ENCODE data around the gene SERINC5. TPM values are rescaled to one million over a fixed set of nuclear protein-coding genes. Genes with fewer than 3 reads are reported as not detected.

Gene SERINC5
- total RNA-seq, 2 experiments from 2014 or later = 32.4 to 33.1 TPM

DNA sequence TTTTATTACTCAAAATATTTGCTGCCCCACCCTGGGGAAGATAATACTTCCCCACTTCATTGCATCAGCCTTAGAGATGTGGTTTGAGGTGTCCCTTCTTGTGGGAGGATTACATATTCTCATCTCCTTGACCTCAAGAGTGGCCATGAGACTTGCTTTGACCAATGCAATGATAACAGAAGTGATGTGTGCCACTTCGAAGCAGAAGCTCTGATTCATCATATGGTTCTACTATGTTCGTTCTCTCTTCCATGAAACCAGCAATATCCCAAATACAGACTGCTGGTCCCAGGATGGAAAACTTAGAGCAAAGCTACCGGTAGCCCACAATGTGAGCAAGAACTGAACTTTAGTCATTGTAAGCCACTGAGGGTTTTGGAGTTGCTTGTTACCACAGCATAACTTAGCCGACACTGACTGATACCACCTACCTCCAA is 128.7 kb downstream of the SERINC5 start:
- DNase-seq (no peak), ATAC-seq (no peak)
- H3K9me3 Mint-ChIP-seq = peaks cover 22% of the 10 kb centered on the region
- TF ChIP-seq, protein P1, sequence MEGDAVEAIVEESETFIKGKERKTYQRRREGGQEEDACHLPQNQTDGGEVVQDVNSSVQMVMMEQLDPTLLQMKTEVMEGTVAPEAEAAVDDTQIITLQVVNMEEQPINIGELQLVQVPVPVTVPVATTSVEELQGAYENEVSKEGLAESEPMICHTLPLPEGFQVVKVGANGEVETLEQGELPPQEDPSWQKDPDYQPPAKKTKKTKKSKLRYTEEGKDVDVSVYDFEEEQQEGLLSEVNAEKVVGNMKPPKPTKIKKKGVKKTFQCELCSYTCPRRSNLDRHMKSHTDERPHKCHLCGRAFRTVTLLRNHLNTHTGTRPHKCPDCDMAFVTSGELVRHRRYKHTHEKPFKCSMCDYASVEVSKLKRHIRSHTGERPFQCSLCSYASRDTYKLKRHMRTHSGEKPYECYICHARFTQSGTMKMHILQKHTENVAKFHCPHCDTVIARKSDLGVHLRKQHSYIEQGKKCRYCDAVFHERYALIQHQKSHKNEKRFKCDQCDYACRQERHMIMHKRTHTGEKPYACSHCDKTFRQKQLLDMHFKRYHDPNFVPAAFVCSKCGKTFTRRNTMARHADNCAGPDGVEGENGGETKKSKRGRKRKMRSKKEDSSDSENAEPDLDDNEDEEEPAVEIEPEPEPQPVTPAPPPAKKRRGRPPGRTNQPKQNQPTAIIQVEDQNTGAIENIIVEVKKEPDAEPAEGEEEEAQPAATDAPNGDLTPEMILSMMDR (IDR thresholded peaks at IDR 0.05) = no peak
- peak overlapping the region; percentile 51 for H3K27ac Mint-ChIP-seq
- H3K4me3 Mint-ChIP-seq = no peak overlapping the region
- peaks cover 61% of the 10 kb centered on the region for H3K4me1 Mint-ChIP-seq (ENCODE audit: low read depth)
- H3K36me3 Mint-ChIP-seq (ENCODE audit: low read depth) = peaks cover 23% of the 10 kb centered on the region
- intact Hi-C loops (cut with micrococcal nuclease) = loop anchor here (5.0 kb wide), 2 partner anchors 65 to 120 kb away; no protein-coding TSS in a partner anchor
- H3K27me3 Mint-ChIP-seq = no peaks in the 10 kb centered on the region
- POLR2A ChIA-PET = interaction anchor here (1.2 to 3.3 kb wide), 5 partner anchors 17 to 128 kb away, joined by 4 to 14 read pairs (median 4); partner anchors contain the start of gene SERINC5
- CTCF ChIA-PET = interaction anchor here (1.2 kb wide), 1 partner anchor 12 kb away, joined by 4 read pairs; no protein-coding TSS in a partner anchor

DNA sequence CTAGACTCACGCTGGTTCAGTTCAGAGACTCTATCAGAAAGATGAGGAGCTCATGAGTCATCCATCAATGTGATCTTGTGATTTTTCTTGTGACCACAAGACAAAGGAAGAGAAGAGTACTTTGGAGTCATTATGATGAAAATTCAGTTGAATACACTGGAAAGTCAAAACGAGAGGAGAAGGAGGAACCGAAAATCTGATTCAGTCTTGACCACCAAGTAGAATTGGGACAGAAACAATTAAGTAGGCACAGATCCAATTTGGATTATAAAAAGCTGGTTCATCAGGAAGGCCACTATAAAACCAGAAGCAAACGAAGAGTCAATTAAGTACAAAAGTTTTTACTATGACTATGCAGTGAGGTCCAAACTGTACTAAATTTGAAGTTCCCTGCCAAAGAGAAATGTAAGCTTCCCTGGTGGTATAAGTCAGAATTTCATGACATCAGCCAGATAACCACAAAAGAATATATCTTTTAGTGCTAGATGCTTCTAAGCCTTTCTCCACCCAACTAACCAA is 129.8 kb downstream of the SERINC5 start:
- Mint-ChIP-seq H3K27me3 (no peaks in the 10 kb centered on the region), H3K4me3 (peak overlapping the region; percentile 11), H3K36me3 (ENCODE audit: low read depth) (peaks cover 19% of the 10 kb centered on the region), H3K4me1 (ENCODE audit: low read depth) (peaks cover 55% of the 10 kb centered on the region), H3K27ac (peak overlapping the region; percentile 78), H3K9me3 (peaks cover 13% of the 10 kb centered on the region)
- intact Hi-C loops (cut with micrococcal nuclease) = loop anchor here (5.0 kb wide), 2 partner anchors 66 to 121 kb away; no protein-coding TSS in a partner anchor
- peak; percentile 90 for ATAC-seq
- ChIA-PET CTCF (interaction anchor here (1.0 to 1.8 kb wide), 12 partner anchors 9 to 78 kb away, joined by 3 to 8 read pairs (median 4); no protein-coding TSS in a partner anchor), POLR2A (interaction anchor here (0.8 to 3.3 kb wide), 17 partner anchors 11 to 129 kb away, joined by 3 to 14 read pairs (median 3); partner anchors contain the start of gene SERINC5)
- DNase-seq = peak; percentile 37
- TF ChIP-seq, protein P1 (IDR thresholded peaks at IDR 0.05) = peak; percentile 36

DNA sequence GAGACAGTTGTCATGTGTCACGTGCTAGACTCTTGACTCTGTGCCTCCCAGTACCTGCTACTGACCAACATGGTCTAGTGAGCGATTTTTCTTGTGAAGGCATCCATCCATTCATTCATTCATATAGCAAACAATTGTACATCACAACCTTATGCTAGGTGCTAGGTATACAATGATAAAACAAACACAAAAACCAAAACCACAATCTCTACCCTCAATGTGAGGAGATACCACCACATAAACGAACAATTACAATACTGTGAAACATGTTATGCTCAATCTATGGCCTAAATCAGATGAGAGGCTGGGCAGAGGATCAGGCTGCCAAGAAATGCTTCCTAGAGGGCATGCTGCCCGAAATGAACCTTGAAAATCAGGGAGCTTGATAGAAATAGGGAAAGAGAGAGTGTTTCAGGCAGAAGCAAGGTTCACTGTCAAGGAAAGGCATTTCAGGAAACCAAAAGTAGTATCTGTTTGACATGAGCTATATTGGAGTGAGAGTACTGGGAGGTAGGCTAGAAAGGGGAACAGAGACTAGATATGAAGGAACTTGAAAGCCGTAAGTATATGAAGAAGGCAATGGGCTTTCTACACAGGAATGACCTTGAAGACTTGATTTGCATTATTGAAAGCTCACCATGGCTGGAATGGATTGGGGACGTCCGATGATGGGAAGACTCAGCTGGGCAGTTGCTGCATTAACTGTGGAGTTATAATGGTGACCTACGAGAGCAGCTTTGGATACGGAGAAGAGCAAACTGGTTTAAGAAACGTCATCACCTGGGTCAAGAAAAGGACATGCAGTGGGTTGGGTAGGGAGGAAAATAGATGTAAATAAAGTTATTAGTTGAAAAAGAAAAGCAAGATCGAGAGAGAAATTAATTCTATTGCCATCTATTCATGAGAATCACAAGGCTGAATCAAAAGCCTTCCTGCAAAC is 130.6 kb downstream of the SERINC5 start:
- peak overlapping the region; percentile 11 for H3K4me3 Mint-ChIP-seq
- peaks cover 6% of the 10 kb centered on the region for H3K9me3 Mint-ChIP-seq
- ChIA-PET POLR2A (interaction anchor here (0.7 to 3.3 kb wide), 18 partner anchors 12 to 132 kb away, joined by 3 to 14 read pairs (median 3); partner anchors contain the start of gene SERINC5), CTCF (interaction anchor here (1.1 to 1.8 kb wide), 10 partner anchors 10 to 79 kb away, joined by 3 to 8 read pairs (median 4); no protein-coding TSS in a partner anchor)
- H3K27me3 Mint-ChIP-seq = no peaks in the 10 kb centered on the region
- TF ChIP-seq, protein P1 (IDR thresholded peaks at IDR 0.05) = peak; percentile 4
- intact Hi-C loops (cut with micrococcal nuclease) = loop anchor here (5.0 kb wide), 2 partner anchors 67 to 122 kb away; no protein-coding TSS in a partner anchor
- H3K27ac Mint-ChIP-seq = peak overlapping the region; percentile 78
- H3K4me1 Mint-ChIP-seq (ENCODE audit: low read depth) = peaks cover 49% of the 10 kb centered on the region
- no peak for DNase-seq
- peaks cover 13% of the 10 kb centered on the region for H3K36me3 Mint-ChIP-seq (ENCODE audit: low read depth)
- no peak for ATAC-seq

DNA sequence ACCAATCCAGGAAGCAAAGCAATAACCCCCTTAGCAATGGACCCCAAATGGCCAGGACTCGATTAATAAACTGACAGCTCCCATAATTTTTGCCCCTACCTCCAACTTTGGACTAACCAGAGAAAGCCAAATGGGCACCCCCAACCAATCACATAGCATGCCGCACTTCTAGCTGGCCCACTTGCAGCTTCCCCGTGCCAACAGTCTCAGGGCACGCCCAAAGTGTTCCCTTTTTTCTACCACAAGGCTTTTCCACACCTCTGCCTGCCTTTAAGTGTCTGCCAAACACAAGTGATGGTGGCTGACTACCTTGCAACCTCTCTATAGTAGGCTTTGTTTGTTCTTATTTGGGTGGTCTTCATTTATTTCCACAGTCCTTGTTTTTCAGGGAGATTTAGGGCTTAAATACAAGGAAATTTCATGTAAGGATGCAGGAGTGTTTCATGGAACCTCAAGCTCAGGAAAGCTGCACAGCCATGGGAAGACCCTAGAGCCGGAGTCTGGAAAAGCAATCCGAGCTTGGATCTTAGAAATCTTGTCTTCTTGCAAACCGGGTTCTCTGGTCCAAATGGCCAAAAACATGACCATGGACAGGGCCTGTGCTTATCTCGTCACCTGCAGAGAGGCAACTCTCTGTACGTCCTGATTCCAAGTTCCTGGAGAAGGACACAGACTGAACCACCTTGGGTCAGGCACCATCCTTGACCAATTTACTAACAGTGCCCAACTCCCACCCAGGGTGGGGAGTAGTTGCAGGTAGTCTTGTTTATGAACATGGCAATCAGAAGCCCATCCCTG is 131.5 kb downstream of the SERINC5 start:
- Mint-ChIP-seq H3K36me3 (ENCODE audit: low read depth) (peaks cover 15% of the 10 kb centered on the region), H3K9me3 (peaks cover 6% of the 10 kb centered on the region), H3K4me1 (ENCODE audit: low read depth) (peaks cover 49% of the 10 kb centered on the region), H3K27ac (no peak overlapping the region), H3K27me3 (no peaks in the 10 kb centered on the region), H3K4me3 (no peak overlapping the region)
- POLR2A ChIA-PET = interaction anchor here (0.9 to 1.4 kb wide), 2 partner anchors 19 to 133 kb away, joined by 3 read pairs; no protein-coding TSS in a partner anchor
- ATAC-seq = no peak
- CTCF ChIA-PET = interaction anchor here (1.2 to 1.6 kb wide), 3 partner anchors 21 to 82 kb away, joined by 3 to 5 read pairs (median 4); no protein-coding TSS in a partner anchor
- TF ChIP-seq, protein P1 (IDR thresholded peaks at IDR 0.05) = no peak
- DNase-seq = no peak
- intact Hi-C loops (cut with micrococcal nuclease) = no loop called here

Measured in activated CD8-positive, alpha-beta T cell treated with anti-CD3 and anti-CD28 coated beads for 36 hours (primary cell).